Measurements from ENCODE around the gene CDH8.
"Not testable (repeated sequence)": the region's sequence is repeated elsewhere in the genome, so short reads cannot be mapped to it uniquely, and the experiment has no call there.

Gene CDH8

DNA sequence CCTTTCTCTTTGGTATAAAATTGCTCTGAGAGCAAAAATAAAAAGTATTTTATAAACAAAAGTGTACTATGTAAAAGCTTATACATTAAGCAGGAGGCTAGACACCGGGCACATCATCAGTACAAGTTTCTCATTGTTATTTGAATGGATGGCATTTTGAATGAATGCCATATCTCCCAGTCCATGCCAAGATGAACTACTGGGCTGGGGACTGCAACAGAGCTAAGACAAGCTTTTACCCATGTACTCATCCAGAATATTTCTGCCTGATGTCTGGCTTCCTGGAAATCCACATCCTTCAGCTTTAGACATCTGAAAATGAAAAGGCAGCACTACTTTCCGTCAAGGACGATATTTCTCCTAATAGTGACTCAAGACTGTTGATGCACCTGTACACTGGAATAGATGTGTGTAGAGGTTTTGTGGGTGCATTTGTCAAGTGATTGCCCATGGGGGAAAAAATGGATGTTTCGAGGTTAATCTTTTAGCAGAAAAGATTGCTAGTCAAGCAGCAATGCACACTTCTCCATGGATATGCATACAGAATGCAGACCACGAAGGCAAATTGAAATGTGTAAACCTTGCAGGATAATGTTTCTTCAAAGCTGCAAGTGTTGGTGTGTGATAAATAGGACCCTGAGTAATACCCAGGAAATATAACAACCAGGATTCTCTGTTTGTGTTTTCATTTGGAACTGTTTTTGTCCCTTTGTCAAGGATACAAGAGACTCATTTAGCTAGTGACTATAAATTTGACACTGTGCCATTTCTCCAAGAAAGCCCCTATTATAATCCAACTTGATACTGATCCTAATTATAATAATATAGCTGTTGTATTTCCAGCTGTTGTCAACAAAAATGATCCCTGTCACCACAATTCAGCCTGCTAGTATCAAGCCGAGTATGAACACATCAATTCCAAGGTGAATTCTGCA is 173.8 kb downstream of the CDH8 start:
- no peak for DNase-seq (ENCODE audit: low spot score)

DNA sequence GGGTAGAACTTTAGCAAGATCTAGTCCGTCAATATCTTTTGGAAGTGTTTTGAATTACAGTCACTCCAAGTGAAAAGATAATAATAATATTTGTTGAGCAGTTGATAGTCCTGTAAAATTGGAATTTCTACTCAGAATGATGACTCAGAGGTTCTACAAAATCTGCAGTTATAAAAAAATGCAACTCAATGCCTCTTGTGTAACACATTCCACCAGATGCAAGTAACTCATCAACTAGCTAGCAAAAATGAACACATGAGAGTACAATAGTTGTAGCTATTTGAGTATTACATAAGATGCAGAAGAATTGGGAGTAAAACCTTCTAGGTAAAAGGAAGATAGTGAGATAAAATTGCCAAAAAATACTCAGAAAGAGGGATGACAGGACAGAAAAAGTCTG is 177.2 kb downstream of the CDH8 start:
- DNase-seq (ENCODE audit: low spot score) = peak; percentile 61

DNA sequence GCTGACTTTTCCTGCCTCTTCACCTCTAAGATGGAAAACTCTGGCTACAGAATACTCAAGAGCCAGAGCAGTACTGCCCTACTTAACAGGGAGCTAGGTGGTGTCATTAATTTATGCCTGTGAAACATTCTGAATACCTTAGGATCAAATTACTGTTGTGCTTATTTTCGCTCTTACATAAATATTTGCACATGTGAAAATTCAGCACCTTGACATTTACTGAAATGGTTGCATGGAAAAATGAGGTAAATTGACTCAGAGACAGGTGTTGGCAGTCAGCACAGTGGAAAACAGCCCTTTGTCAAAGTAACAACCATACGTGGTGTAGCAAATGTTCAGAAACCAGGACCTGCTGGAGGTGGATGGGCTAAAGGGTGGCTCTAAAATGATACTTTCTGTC is 193.6 kb downstream of the CDH8 start:
- no peak for DNase-seq (ENCODE audit: low spot score)

DNA sequence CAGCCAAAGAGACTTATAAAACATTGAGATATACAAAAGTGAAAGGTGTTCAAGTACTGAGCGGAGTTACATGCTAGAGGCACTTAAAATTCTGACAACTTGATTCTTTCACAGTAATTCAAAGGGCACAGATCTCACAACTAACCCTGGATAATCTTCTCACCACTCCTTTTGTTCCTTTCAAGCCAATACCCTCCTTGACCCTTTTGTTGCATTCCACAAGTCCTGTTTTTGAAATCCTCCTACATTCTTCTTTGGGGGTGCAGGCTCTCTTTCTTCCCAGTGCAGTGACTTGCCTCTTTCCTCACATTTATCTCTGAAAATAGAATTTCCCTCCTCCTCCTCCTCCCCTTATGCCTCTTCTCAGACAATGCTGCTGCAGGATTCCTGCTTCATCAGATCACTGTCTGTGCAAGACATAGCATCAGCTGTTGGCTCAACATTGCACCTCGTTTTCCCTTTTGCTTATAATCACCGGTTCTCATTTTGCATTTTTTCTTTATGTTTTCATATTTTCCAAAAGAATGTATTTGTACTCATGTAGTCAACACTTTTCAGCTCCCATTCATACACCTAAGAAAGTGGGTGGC is 199.3 kb downstream of the CDH8 start:
- peak; percentile 50 for DNase-seq (ENCODE audit: low spot score)

DNA sequence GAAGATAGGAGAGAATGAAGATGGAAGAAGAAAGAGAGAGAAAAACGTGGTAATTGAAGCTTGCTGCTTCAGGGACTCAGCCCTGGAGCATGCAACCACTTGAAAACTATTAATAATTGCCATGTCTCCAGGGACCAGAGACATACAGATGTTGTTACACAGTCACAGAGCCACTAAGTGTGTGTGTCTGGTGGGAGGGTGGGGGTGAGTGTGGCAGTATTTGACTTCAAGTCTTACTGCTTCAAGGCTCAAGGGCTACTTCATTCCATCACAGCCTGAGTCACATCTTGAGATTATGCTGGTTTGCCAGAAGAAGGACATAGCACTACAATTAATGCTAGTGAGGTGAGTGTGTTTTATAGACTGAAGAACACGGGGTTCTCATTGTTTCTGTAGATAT is 202.2 kb downstream of the CDH8 start:
- peak; percentile 14 for DNase-seq (ENCODE audit: low spot score)

DNA sequence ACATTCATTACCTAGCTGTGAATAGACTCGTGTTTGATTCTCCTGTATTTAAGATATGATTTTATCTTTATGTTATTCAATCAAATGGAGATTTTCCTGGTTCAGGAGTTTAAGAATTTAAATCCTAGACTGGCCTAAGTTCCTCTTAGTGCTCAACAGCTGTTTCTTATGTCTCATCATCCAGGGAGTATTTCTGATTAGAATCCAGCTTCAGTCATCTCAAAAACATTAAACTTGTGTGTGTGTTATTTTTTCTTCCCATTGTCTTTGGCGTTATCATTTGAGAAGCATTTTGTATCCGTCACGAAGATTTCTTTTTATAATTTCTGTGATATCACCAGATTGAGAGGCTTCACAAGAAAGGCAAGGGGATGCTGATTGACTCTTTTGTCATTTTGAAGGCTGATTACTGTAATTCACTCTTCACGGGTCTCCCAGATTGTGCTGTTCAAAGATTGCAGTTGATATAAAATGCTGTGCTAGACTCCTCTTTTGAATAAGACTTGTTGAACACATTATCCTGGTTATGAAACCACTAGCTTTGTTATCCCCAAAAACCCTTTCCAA is 204.8 kb downstream of the CDH8 start:
- no peak for DNase-seq (ENCODE audit: low spot score)

DNA sequence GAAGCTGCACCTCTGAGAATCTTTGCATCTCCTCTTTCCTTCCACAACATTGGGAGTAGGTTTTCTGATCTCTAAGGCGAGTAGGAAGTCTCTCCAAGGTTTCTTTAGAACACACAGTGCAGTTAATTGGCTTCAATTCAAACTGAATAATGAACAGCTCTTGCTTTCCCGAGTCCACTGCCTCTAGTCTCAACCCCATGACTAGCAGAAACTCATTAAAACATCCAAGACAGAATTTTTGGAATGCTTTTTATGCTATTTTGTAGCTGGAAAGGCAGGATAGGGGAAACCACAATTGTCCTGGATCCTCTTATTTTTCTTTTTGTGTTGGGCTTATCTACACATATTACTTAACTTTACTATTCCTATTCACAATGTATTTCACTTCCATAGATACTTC is 206.6 kb downstream of the CDH8 start:
- peak; percentile 70 for DNase-seq (ENCODE audit: low spot score)

DNA sequence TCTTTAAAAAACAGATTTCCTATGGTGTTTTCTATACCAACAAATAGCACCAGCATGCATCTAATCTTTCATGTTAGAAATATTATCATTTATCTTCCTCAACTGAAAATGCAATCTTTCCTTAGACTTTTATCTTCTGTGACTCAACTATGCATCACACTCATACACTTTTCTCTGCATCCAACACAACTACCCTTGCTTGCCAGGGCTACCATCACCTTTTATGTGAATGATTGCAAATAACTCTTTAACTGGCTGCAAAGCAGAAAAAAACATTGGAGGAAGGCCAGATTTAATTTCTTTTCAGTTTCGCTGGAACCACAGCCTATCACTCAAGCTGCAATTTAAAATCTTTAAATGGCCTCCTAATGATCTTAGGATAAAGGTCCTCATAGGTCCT is 212.9 kb downstream of the CDH8 start:
- DNase-seq (ENCODE audit: low spot score) = no peak

DNA sequence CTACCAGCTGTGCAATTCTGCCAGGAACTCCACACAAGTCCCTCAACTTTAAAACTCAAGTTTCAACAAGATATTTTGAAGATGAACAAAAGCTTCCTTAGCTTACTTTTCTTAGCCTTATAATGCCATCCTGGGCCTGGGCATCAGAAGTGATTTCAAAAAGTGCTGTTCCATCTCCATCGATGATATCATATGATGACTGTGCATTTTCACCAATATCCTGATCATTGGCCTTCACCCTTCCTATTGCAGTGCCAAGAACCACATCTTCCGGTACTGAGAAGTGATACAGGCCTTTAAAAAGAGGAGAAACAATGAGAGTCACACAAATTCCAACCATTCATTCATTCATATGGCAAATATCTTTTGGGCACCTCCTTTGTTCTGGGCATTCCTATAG is 215.4 kb downstream of the CDH8 start:
- DNase-seq (ENCODE audit: low spot score) = no peak

DNA sequence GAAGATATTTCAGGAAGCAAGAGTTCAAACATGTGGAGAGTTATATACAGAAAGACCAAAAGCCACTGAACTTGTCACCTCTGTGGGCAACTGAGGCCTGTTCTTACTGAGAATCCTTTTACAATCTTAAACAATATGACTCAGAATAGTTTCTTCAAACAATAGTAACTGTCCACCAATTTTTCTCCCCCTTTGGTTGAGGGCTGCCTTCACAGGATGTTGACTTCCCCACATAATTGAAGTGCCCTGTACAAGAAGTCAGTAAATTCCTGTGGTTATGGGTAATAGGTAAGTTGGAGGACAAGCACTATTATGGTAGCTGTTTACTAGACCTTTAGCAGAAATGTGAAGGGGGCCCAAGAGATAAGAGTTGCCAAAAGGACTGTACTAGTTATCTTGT is 215.8 kb downstream of the CDH8 start:
- peak; percentile 13 for DNase-seq (ENCODE audit: low spot score)

DNA sequence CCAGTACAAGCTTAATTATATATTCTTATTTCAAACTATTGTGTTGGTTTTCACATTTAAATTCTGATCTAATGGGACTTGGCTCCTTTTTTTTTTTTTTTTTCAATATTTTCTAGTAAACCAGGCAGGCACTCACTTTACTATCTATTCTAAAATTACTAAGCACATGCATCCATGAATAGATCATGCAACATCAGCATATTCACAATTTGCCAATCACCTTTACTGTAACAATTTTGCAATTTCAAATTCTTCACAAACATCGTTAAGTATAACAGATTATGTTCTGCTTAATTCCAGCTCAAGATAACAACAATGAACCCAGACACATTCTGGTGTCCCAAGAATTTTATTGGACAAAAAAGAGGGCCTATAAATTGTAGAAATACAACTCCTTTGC is 217.4 kb downstream of the CDH8 start:
- no peak for DNase-seq (ENCODE audit: low spot score)

DNA sequence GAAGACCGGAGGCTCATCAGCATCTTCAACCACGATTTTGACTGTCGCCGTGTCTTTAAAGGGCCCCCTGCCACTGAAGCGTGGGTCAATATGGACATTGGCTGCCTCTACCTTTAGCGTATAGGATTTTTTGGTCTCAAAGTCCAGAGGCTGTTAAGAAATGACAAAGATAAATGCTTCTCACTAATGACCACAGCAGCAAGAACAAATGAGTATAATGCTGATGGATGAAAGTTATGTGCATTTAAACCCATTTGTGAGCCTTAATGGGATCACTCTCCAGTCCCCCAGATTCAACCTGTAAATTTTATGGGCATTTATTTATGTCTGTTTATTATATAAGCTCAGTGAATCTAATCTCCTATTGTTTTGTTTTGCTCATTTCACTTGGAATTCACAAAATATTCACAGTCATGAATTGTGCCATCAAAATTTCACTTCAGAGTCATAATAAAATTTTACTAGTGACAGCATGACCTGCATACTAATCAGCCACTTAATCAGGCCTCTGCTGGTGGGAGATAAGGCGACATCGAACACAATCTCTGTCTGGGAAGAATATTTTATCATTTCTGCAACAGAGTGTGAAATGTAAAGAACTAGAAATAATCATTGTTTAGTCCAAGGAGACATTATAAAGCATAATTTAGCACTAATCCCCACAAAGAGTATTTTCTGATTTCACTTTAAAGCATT is 218.5 kb downstream of the CDH8 start:
- DNase-seq (ENCODE audit: low spot score) = no peak

DNA sequence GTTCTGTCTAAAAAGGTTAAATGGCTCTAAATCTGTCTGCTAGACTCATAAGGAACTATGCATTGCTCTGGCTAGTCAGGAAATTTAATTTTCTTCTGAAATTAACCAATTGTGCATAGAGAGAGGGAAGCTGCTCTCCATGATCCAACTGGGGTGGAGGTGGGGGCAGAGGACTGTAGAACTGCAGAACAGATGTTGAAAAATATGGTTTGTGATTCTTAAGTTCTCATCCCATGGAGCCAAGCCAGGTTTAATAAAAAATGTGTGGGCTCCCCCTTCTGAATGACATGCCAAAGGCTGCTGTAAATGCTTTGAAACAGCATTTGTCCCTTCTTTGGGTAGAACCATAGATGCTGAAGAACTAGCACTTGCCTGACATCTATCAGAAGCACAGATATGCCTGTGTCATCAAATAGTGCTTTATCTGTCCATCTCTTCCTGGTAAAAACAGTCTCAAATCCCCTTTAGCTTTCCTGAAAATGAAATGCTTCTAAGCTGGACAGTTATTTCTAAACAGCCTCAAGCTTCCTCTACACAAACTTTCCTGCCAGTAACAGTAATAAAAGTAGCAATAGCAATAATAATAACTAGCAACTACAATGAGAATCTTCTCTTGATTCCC is 221.4 kb downstream of the CDH8 start:
- no peak for DNase-seq (ENCODE audit: low spot score)

DNA sequence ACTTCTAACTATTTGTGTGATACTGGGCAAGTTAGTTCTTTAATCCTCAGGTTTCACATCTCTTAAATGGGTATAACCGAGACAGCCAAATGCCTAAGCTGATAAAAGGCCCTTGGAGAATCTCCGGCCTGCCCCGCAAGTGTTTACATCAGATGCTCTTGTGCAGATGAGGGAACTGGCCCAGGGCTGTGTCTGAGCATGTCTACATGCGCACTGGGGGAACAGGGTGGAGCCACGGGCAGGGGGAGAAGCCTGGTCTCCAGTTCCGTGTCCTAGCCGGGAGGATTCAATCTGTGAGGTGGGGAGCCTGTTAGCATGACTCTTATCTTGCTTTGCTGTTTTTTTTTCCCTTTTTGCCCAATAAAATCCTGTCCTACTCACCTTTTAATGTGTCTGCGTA is 222.9 kb downstream of the CDH8 start:
- no peak for DNase-seq (ENCODE audit: low spot score)

DNA sequence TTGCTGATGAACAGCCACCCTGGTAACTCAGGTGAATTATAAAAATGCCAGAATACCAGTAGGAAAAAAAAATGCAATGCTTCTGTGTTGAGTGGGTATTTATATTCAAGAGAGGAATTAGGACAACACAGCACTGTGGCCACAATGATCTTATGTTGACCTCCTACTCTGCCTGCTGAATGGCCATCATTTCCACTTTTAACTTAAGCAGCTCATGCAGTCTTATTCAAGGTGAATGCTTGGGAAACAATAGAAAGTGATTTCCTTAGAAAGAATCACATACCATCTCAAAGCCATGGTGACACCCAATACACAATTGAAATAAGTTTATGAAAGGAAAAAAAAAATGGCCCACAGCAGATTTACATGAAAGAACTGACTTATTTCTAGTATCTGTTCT is 224.0 kb downstream of the CDH8 start:
- DNase-seq (ENCODE audit: low spot score) = no peak

DNA sequence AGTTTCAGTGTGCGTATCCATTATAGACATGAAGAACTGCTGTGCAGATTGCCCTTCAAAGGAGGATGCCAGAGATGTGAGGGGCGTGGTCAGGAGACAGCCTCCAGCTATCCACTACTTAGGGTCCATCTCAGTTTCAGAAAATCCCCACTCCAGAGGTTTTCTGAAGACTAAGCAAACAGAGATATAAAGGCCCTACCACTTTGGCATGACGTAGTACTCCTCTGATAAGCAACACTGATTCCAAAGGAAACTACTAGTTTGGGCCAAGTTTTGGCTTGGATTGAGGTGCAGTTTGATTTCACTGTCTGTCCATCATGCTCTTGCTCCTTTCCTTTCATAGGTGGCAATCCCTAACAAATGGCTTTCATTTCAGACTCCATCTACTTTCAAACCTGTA is 228.7 kb downstream of the CDH8 start:
- no peak for DNase-seq (ENCODE audit: low spot score)

DNA sequence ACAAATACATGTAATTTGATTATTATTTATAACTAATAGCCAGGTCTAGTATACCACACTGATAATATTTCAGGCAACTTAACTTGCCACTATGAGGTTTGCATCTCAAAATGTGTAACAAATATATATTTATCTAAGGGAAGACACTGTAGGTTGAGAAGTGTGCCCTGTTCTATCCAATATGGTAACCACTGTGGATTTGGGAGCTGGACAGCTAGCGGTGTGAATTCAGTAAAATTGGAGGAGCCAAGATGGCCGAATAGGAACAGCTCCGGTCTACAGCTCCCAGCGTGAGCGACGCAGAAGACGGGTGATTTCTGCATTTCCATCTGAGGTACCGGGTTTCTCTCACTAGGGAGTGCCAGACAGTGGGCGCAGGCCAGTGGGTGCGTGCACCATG is 235.0 kb downstream of the CDH8 start:
- not testable (repeated sequence) for DNase-seq (ENCODE audit: low spot score)

DNA sequence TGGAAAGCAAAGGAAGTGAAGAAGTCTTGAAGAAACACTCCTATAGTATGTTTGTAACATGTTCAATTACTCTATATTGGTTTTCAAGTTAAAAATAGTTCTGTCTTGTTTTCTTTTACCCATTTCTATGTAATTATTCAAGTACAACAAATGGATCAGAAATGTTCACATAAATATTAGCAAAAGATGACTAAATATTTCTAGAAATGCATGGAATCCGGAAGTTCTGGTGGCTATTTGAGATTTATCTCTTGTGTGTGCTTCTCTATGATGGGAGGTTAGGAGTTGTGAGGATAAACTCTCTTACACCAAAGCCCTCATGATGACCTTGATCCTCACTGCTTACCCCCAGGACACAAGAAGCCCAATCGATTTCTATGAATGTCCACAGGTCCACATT is 237.5 kb downstream of the CDH8 start:
- DNase-seq (ENCODE audit: low spot score) = no peak

DNA sequence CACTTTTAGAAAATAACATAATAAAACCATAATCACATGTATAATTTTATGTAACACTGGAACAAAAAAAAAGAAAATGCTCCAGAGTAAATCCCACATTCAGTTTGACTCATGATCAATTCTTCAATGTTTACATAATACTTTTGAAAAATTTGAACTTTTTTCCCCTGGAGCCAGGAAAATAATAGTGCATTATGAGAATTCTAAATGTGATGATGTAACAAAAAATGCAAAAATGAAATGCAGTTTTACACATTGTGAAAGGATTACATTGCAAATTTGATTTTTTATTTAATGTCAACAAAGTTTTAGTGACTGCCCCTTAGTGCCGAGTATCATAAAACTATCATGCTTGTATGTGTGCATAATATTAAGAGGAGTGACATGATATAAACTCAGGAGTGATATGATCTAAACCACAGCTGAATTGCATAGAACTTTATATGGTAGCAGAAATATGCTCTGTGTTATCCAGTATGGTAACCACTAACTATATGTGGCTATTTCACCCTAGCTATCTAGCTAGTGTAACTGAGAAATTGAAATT is 238.2 kb downstream of the CDH8 start:
- DNase-seq (ENCODE audit: low spot score) = no peak

DNA sequence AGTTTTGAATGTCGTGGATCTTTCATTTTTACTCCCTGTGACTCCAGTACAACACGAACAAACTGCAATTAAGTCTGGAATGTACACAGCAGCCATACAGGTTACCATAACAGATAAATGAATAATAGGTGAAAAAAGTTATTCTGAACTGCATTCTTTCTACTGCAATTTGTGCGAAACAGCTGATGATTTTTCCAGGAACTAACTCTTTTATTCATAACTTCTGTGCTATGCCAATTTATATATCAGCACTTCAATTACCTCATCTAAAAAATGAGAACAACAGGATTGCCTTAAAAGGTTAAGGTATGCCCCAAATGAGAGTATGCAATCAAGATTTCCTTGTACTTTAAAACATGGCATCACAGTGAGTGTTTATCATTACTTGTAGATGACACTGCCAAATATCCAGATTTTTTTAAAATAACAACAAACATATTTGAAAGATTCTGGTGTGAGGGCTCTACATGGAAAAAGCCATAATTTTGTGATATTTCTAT is 238.9 kb downstream of the CDH8 start:
- no peak for DNase-seq (ENCODE audit: low spot score)

DNA sequence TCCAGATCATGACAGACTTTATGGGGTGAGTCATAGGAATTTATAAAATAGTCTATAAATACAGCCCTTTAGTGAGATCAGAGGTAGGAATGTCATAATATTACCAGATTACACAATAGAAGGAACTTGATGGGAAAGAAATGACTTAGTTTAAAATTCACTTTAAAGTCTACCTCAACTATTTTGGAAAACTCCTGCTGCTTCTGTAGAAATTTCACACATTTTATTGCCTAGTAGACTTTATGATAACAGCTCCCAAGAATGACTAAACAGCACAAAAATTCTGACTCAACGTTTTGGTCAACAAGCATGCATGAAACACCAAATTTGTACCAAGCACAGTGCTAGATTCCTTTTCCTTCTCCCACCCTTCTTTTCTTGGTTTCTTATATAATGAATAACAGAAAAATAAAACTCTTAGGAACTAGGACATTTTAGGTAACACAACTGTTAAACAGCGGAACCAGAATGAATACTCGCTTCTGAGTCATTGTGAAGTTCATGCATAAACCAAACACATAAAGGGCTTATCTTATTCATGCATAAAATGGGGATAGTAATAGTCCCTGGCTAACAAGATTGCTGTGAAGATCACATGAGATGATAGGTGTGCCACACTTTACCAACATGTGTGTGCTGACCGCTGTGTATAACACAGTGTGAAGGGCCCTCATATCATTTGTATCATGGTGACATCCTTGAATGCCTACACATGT is 243.9 kb downstream of the CDH8 start:
- DNase-seq (ENCODE audit: low spot score) = peak; percentile 62

Data from AG08395 (cell line).